Lower leg skin (tissue), 4 donors: Measurements from ENCODE around the gene GALNT1. TPM values are rescaled to one million over a fixed set of nuclear protein-coding genes. Genes with fewer than 3 reads are reported as not detected.

ENCODE experiments used
- DNase-seq, 2 donors: peaks; one replicate each; pipeline ENCODE4 v3.0.0-alpha.2; 2019; ENCODE audit warnings: low spot score in 2 of 2
- H3K4me3 ChIP-seq: fragments of 200-600 bp; sonication (generic); 2 replicates; pipeline ENCODE4 v1.5.1; 2017; ENCODE audit warnings: mild to moderate bottlenecking, low read depth; ENCODE audit not compliant: poor library complexity, severe bottlenecking
- POLR2A ChIP-seq, 2 donors: fragments of 450-650 bp; IDR thresholded peaks; one replicate each; pipeline ENCODE4 v1.6.1; 2016 to 2017; ENCODE audit warnings: antibody characterized with exemption in 2 of 2, mild to moderate bottlenecking in 1 of 2, moderate library complexity in 1 of 2
- WGBS, 2 donors: methylation state at CpG; one replicate each; pipeline ENCODE4 v1.1.5; 2018; 5-methylcytosine and 5-hydroxymethylcytosine counted together
- intact Hi-C: fragments of 100-400 bp; cut with DNase I; formaldehyde crosslinking; loops from one replicate; pipeline ENCODE4 v1.15.0; 2023; ENCODE audit warnings: low total_unique reads
- total RNA-seq, 4 donors: library from RNA; depleted of rRNA; stranded (reverse); fragments of >200 nt; gene quantifications; one replicate each; pipeline ENCODE4 v1.1.0, GENCODE V29; 2016
- TF ChIP-seq, protein P1 (sequence below), 3 donors: fragments of 450-650 bp; IDR thresholded peaks; one replicate each; pipeline ENCODE4 v1.5.1; 2016; ENCODE audit warnings: antibody characterized with exemption in 3 of 3, mild to moderate bottlenecking in 3 of 3, moderate library complexity in 2 of 3

The GALNT1 gene
- total RNA-seq, 4 donors from 2014 or later: 64.4 to 106 (median 93.4) TPM

DNA sequence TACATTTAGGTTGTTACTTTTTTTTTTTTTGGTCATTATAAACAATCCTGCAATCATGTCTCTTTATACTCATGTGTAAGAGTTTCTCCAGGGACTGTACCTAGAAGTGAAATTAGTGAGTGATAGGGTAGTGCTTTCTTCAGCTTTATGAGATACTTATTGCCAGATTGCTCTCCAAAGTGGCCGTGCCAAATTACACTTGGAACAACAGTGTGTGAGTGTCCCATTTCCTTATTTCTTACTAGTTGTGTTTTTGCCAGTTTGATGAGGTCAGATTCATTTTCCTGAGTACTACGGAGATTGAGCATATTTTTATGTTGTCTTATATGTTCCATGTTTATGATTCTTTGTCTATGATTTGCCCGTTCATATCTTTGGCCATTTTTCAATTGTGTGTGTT, 39.2 kb downstream of the GALNT1 start:
- no peak overlapping the region for H3K4me3 ChIP-seq
- intact Hi-C loops: no loop called here
- TF ChIP-seq, protein P1, sequence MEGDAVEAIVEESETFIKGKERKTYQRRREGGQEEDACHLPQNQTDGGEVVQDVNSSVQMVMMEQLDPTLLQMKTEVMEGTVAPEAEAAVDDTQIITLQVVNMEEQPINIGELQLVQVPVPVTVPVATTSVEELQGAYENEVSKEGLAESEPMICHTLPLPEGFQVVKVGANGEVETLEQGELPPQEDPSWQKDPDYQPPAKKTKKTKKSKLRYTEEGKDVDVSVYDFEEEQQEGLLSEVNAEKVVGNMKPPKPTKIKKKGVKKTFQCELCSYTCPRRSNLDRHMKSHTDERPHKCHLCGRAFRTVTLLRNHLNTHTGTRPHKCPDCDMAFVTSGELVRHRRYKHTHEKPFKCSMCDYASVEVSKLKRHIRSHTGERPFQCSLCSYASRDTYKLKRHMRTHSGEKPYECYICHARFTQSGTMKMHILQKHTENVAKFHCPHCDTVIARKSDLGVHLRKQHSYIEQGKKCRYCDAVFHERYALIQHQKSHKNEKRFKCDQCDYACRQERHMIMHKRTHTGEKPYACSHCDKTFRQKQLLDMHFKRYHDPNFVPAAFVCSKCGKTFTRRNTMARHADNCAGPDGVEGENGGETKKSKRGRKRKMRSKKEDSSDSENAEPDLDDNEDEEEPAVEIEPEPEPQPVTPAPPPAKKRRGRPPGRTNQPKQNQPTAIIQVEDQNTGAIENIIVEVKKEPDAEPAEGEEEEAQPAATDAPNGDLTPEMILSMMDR (IDR thresholded peaks at IDR 0.05): no peak
- TF ChIP-seq POLR2A (IDR thresholded peaks at IDR 0.05): no peak
- DNase-seq: peak in 1 of 2 donors; percentile 20
- WGBS, 2 donors: 28 to 38% methylated on average over 3 of the region's 3 CpGs

DNA sequence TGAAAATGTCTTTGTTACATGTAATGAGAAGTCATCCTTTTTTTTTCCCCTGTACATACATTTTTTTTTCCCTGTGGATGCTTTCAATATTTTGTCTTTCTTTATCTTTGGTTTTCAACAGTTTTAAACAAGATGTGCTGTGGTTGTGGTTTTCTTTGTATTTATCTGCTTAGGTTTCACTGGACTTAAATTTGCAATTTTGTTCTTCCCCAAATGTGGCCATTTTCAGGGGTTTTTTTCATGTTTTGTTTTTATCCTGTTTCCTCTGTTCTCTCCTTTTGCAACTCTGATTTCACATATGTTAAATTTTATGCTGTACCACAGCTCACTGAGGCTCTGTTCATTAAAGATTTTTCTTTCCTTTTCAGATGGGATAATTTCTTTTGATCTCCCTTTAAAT, 41.7 kb downstream of the GALNT1 start:
- no peak for DNase-seq
- TF ChIP-seq POLR2A (IDR thresholded peaks at IDR 0.05): no peak
- TF ChIP-seq, protein P1 (IDR thresholded peaks at IDR 0.05): no peak
- intact Hi-C loops: no loop called here

DNA sequence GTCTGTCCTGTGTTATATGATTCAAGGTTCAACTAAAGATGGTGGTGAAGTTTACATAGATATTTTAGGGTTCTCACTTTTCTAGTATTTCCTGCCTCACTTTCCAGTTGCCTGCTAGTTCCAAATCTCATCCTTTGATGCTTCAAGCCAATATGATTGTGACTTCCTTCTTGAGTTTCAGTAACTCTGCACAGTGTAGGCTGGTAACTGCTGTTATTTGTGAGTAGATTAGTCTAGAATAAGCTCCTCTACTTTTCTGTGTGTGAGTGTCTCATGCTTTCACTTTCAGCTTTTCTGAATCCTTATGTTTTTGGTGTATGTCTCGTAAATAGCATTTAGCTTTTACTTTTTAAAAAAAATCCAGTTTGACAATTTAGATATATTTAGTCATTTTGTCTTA, 42.6 kb downstream of the GALNT1 start:
- intact Hi-C loops: no loop called here
- TF ChIP-seq, protein P1 (IDR thresholded peaks at IDR 0.05): no peak
- no peak for TF ChIP-seq POLR2A (IDR thresholded peaks at IDR 0.05)
- DNase-seq: no peak
- WGBS, 2 donors: 96 to 97% methylated on average over 1 of the region's 1 CpG
- no peak overlapping the region for H3K4me3 ChIP-seq

More for the DNA sequence above, 41.7 kb downstream of the GALNT1 start:
- no peak overlapping the region for H3K4me3 ChIP-seq

DNA sequence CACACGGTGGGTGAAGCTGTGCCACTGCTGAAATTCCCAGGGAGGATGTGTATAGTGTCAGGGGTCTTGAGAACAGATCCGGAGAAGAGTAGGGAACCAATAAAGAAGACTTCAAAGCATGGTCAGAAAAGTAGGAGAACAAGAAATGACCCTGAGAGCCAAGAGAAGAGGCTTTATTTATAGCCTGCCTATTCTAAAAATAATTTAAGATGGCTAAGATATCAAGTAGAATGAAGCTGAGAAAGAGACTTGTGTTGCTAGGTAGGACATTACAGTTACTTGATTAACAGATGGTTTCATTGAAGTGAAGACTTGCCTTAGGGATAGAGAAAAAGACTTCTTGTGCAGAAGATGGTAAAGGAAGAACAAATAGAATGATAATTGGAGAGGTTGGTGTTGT, 43.7 kb downstream of the GALNT1 start:
- H3K4me3 ChIP-seq: no peak overlapping the region
- no peak for DNase-seq
- intact Hi-C loops: no loop called here
- TF ChIP-seq, protein P1 (IDR thresholded peaks at IDR 0.05): no peak
- no peak for TF ChIP-seq POLR2A (IDR thresholded peaks at IDR 0.05)
- WGBS, 2 donors: 94 to 98% methylated on average over 2 of the region's 2 CpGs

DNA sequence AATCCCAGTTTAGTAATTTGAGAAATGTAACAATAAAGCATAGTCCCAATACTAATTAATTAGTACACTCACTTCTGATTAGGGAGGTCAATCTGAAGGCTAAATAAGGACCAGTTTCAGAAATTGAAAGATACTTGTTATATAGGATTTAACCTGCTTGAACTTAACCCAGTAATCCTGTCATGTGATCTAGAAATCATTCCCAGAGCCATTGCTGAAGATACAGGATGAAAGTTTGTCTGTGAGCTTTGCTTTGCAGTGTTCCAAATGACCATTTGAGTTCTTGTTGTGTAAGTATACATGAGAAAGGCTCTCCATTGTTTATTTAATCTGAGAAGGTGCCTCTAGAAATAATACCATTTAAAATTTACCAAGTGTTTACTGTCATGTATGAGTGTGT, 52.2 kb downstream of the GALNT1 start:
- TF ChIP-seq POLR2A (IDR thresholded peaks at IDR 0.05): no peak
- TF ChIP-seq, protein P1 (IDR thresholded peaks at IDR 0.05): no peak
- DNase-seq: no peak

DNA sequence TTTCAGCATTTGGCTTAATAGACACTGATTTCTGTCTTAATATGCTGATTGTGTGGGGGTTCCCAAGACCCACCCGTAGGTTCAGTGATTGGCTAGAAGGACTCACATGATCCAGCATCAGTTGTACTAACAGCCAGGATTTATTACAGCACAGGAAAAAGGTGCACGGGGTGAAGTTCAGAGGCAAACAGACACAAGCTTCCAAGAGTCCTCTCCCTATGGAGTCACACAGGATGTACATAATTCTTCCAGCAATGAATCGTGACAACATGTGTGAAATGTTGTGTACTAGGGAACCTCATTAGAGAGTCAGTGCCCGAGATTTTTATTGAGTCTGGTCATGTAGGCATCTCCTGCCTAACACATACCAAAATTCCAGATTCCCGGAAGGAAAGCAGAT, 52.8 kb downstream of the GALNT1 start:
- DNase-seq: no peak
- 62 to 68% methylated on average over 5 of the region's 5 CpGs for WGBS, 2 donors
- TF ChIP-seq, protein P1 (IDR thresholded peaks at IDR 0.05): no peak
- no peak for TF ChIP-seq POLR2A (IDR thresholded peaks at IDR 0.05)
- no peak overlapping the region for H3K4me3 ChIP-seq
- intact Hi-C loops: no loop called here

More for the DNA sequence above, 52.2 kb downstream of the GALNT1 start:
- H3K4me3 ChIP-seq: no peak overlapping the region
- intact Hi-C loops: no loop called here
